HG03442 (cell line): ENCODE results near the gene CGB7.
"Not testable (repeated sequence)": the region's sequence is repeated elsewhere in the genome, so short reads cannot be mapped to it uniquely, and the experiment has no call there.

Experiments
- ATAC-seq: cut with Tn5 transposase; IDR thresholded peaks from one replicate; pipeline ENCODE4 v1.9.1; 2021; ENCODE audit warnings: mild to moderate bottlenecking, moderate library complexity; ENCODE audit not compliant: unreplicated experiment

CGB7 gene

DNA sequence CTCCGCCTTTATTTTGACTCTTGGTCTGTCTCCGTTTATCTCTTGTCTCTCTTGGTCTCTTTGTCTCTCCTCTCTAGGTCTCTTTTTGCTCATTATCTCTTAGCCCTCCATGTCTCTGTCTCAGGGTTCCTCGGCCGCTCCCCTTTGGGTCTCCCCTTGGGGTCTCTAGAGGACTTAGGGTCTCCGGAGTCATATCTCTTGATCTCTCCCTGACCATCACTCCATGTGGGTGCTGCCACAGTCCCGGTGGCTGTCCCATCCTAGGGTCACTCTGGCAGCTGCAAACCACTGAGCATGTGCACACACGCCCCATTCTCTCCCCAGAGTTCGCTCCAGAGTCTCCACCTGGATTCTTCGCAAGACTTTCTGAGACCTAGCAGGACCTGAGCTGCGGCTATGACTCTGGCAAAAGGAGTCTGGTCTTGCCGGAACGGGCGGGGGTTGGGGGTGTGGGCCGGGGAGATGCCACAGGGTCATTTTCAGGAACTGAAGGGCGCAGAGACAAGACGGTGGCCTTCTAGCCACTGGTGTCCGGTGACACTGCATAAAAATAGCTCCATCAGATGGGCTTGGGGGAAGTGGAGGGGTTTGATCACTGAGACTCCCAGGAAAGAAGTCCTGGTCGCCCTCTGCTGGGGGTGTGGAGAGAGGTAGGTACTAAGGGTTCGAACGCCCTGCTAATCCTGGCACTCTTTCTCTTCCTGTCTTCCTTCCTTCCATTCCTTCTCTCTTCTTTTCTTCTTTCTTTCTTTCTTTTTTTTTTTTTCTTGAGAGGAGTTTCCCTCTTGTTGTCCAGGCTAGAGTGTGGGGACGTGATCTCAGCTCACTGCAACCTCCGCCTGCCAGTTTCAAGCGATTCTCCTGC, 16.2 kb upstream of the CGB7 start:
- ATAC-seq: no peak

- ATAC-seq: no peak
Observed at GRCh38 chr19:49071860-49072547, 14.5 kb upstream of the CGB7 start.

- ATAC-seq: no peak
Observed at GRCh38 chr19:49070416-49070815, 12.9 kb upstream of the CGB7 start.

GRCh38 chr19:49069026-49069425, 11.5 kb upstream of the CGB7 start:
- no peak for ATAC-seq

DNA sequence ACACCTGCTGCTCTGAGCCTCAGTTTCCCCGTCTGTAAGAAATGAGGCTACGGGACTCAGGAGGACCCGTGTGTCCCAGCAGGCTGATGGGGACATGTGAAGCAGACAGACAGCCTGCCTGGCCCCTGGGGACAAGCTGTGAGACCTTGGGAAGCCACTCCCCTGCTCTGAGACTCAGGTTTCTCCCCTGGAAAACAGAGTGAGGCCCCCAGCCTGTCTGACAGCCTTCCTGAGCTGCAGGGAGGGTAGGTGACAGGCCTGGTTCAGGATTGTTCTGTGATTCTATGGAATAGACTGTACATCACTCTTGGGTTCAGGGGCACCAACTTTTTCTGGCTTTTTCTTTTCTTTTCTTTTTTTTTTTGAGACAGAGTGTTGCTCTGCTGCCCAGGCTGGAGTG, 10.0 kb upstream of the CGB7 start:
- no peak for ATAC-seq

- ATAC-seq: no peak
Observed at GRCh38 chr19:49065905-49066512, 8.5 kb upstream of the CGB7 start.

GRCh38 chr19:49064768-49065611, 7.4 kb upstream of the CGB7 start, which contains the start of gene NTF4:
TSS of gene NTF4 (minus strand) at chr19:49064818. CDS start at chr19:49061997, 2,821 bp downstream.
- no peak for ATAC-seq

DNA sequence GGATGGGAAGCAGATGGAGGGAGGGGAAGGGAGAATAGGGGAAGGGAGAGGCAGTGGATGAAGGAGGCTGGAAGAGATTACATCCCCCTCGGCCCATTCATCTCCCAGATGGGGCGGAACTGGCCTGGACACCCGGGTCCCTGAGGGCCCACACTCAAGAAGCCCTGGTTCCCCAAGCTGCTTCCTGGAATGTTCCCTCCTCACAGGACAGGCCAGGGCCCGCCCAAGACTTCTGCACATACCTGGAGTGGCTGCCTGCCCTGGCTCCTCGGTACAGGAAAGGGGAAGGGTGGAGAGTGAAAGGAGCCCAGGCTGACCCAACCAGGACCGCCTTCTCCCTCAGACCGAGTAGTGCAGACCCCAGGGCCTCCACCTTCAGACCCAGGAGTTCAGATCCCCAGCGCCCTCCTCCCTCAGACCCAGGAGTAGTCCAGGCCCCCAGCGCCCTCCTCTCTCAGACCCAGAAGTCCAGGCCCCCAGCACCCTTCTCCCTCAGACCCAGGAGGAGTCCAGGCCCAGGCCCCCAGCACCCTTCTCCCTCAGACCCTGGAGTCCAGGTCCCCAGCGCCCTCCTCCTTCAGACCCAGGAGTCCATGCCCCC, 6.6 kb upstream of the CGB7 start:
- no peak for ATAC-seq

DNA sequence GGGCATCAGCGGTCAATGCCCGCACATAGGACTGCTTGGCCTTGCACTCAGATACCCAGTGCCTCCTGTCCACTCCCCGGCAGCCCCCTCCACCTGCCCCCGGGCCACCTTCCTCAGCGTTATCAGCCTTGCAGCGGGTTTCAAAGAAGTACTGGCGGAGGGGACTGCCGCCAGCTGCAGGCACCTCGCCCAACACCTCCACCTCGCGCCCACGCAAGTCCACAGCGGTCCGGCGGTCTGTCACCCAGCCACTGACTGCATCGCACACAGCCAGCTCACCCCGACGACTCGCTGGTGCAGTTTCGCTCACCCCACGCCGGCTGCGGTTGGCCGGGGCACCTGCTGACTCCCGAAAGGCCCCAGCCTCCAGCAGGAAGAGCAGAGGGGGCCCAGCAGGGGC, 3.9 kb upstream of the CGB7 start:
- no peak for ATAC-seq

DNA sequence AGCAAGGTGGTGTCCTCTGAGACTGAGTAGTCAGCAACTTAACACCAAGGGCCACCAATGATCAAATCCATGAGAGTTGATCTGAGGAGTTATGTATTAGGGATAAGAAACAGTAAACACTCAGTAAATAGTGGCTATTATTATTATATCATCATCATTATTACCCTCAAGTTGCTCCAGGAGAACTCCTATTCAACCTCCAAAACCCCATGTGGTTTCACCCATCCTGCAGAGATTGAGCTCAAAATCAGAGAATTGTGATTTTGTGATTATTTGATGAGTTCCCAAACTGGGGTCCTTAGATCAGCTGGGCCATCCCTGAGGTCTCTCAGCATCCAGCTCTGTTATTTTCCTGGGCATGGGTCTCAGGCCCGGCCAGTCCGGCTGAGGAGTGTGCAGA, 3.5 kb upstream of the CGB7 start:
- ATAC-seq: no peak

GRCh38 chr19:49059053-49059452, 1.5 kb upstream of the CGB7 start:
- ATAC-seq: no peak

DNA sequence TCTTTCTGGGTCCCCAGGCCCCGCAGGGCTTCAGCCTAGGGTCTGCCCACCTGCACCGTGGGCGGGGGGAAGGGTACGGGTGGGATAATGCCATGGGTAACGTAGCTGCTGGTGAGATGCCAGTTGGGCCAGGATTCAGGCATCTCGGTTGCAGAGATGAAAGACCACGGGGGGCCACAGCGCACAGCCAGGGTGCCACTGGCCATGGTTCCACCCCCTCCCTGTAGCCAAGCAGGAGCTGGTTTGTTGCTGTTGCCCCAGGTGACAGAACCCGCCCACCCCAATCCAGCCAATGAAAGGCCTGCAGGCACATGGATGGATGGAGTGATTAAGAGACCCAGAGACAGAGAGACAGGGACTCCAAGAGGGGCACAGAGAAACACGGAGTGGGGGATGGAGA, 1.0 kb upstream of the CGB7 start:
- ATAC-seq: no peak

GRCh38 chr19:49056902-49057596, 500 bp downstream of the CGB7 start:
- not testable (repeated sequence) for ATAC-seq

GRCh38 chr19:49056101-49056901, 1.2 kb downstream of the CGB7 start:
- no peak for ATAC-seq

- not testable (repeated sequence) for ATAC-seq
Observed at GRCh38 chr19:49050376-49051033, 7.0 kb downstream of the CGB7 start.

DNA sequence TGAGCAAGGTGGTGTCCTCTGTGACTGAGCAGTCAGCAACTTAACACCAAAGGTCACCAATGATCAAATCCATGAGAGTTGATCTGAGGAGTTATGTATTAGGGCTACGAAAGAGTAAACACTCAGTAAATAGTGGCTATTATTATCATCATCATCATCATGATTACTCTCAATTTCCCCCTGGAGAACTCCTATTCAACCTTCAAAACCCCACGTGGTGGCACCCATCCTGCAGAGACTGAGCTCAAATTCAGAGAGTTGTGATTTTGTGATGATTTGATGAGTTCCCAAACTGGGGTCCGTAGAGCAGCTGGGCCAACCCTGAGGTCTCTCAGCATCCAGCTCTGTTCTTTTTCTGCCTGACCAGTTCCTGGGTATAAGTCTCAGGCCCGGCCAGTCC, 7.7 kb downstream of the CGB7 start:
- not testable (repeated sequence) for ATAC-seq

GRCh38 chr19:49049011-49049410, 8.5 kb downstream of the CGB7 start, which contains the start of gene CGB8:
TSS of gene CGB8 (minus strand) at chr19:49049111. CDS start at chr19:49048739, 372 bp downstream.
- not testable (repeated sequence) for ATAC-seq

DNA sequence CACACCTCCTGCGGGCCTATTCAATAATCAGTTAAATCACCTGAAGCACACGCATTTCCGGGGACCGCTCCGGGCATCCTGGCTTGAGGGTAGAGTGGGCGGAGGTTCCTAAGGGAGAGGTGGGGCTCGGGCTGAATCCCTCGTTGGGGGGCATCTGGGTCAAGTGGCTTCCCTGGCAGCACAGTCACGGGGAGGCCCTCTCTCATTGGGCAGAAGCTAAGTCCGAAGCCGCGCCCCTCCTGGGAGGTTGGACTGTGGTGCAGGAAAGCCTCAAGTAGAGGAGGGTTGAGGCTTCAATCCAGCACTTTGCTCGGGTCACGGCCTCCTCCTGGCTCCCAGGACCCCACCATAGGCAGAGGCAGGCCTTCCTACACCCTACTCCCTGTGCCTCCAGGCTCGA, 14.0 kb downstream of the CGB7 start, which contains the start of gene CGB5:
TSS of gene CGB5 (plus strand) at position 301 of the 400 bp plus-strand sequence. CDS start 362 bp downstream, outside the sequence.
- ATAC-seq: not testable (repeated sequence)
